Hepatocyte (in vitro differentiated cells): Measurements from ENCODE around the gene RNFT2. TPM values are rescaled to one million over a fixed set of nuclear protein-coding genes. Genes with fewer than 3 reads are reported as not detected.

Experiments
- DNase-seq: peaks from one replicate; pipeline ENCODE4 v3.0.0-alpha.2; 2016; ENCODE audit warnings: low spot score
- H2AFZ ChIP-seq: fragments of 200-600 bp; sonication (generic); 2 replicates; pipeline ENCODE4 v1.6.0; 2016; ENCODE audit warnings: antibody characterized with exemption, mild to moderate bottlenecking
- H3K27ac ChIP-seq: fragments of 200-600 bp; sonication (generic); 2 replicates; pipeline ENCODE4 v1.5.1; 2016; ENCODE audit warnings: mild to moderate bottlenecking
- H3K27me3 ChIP-seq: fragments of 200-600 bp; sonication (generic); 2 replicates; pipeline ENCODE4 v1.6.1; 2016
- H3K36me3 ChIP-seq: fragments of 200-600 bp; sonication (generic); replicated peaks from 2 replicates; pipeline ENCODE4 v1.5.1; 2016; ENCODE audit warnings: low read depth; ENCODE audit not compliant: insufficient read depth
- H3K4me1 ChIP-seq: fragments of 200-600 bp; sonication (generic); 2 replicates; pipeline ENCODE4 v1.5.1; 2016; ENCODE audit warnings: mild to moderate bottlenecking, moderate library complexity; ENCODE audit not compliant: insufficient read depth
- H3K4me2 ChIP-seq: fragments of 200-600 bp; sonication (generic); 2 replicates; pipeline ENCODE4 v1.6.0; 2016
- H3K4me3 ChIP-seq: fragments of 200-600 bp; sonication (generic); 2 replicates; pipeline ENCODE4 v1.5.1; 2016; ENCODE audit warnings: mild to moderate bottlenecking
- H3K79me2 ChIP-seq: fragments of 200-600 bp; sonication (generic); 2 replicates; pipeline ENCODE4 v1.6.0; 2017; ENCODE audit warnings: mild to moderate bottlenecking
- H3K9me2 ChIP-seq: fragments of 200-600 bp; sonication (generic); replicated peaks from 2 replicates; pipeline ENCODE4 v1.6.0; 2017; ENCODE audit warnings: mild to moderate bottlenecking; ENCODE audit not compliant: insufficient read depth
- H3K9me3 ChIP-seq: fragments of 200-600 bp; sonication (generic); 2 replicates; pipeline ENCODE4 v1.5.1; 2016; ENCODE audit warnings: low read depth, mild to moderate bottlenecking
- H4K20me1 ChIP-seq: fragments of 200-600 bp; sonication (generic); 2 replicates; pipeline ENCODE4 v1.6.0; 2016; ENCODE audit warnings: mild to moderate bottlenecking; ENCODE audit not compliant: insufficient read depth, poor library complexity, severe bottlenecking
- CTCF ChIP-seq: fragments of 200-600 bp; sonication (generic); IDR thresholded peaks from 2 replicates; pipeline ENCODE4 v1.5.1; 2016; ENCODE audit warnings: antibody characterized with exemption, mild to moderate bottlenecking; ENCODE audit not compliant: poor library complexity
- EZH2 ChIP-seq: fragments of 200-600 bp; sonication (generic); IDR thresholded peaks from 2 replicates; pipeline ENCODE4 v1.6.1; 2016; ENCODE audit warnings: antibody characterized with exemption, mild to moderate bottlenecking, borderline replicate concordance
- EZH2phosphoT487 ChIP-seq: fragments of 200-600 bp; sonication (generic); IDR thresholded peaks from one replicate; pipeline ENCODE4 v1.6.1; 2018; ENCODE audit warnings: antibody characterized with exemption, mild to moderate bottlenecking, low read depth, moderate library complexity; ENCODE audit not compliant: unreplicated experiment, severe bottlenecking
- WGBS: methylation state at CpG from one replicate; pipeline ENCODE4 v1.1.6; 2016; ENCODE audit warnings: low lambda C conversion rate; ENCODE audit errors: missing lambda C conversion rate; 5-methylcytosine and 5-hydroxymethylcytosine counted together
- polyA plus RNA-seq: library from polyadenylated mRNA; unstranded; fragments of >200 nt; fragmentation: Nextera tagmentation; extraction: Ambion mirVana; gene quantifications from 2 replicates; pipeline ENCODE4 v1.2.1, GENCODE V29; 2016
- total RNA-seq: library from RNA; depleted of rRNA; stranded (reverse); fragments of >200 nt; gene quantifications from 2 replicates; pipeline ENCODE4 v1.2.3, GENCODE V29; 2014

The RNFT2 gene
- total and polyA plus RNA-seq, 2 experiments from 2014 or later, result 1.5 to 2.9 TPM

DNA sequence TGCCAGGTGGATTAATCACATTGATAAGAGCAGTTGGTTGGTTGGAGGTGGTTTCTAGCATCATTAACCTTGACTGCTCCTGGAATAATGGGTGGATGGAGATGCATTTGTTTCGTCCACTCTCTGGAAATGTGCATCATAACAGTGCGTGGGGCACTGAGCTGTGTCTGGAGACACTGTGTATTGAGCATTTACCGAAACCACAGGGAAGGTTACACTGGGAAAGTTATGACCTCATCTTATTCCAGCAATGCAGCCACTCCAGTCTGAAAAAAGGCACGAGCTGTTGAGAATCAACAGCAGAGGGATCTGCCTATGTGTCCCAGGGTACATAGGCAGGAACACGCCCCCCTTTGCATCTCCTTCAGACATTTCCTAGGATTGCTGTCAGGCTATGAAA lies 27.2 kb downstream of the RNFT2 start:
- H3K27me3 ChIP-seq, result no peaks in the 10 kb centered on the region
- H3K4me3 ChIP-seq, result no peak overlapping the region
- DNase-seq, result no peak
- no peaks in the 10 kb centered on the region for H4K20me1 ChIP-seq
- no peaks in the 10 kb centered on the region for H3K79me2 ChIP-seq
- no peaks in the 10 kb centered on the region for H3K9me2 ChIP-seq
- H3K27ac ChIP-seq, result no peak overlapping the region
- no peak overlapping the region for H2AFZ ChIP-seq
- no peaks in the 10 kb centered on the region for H3K36me3 ChIP-seq
- H3K4me2 ChIP-seq, result no peak overlapping the region
- H3K4me1 ChIP-seq, result no peaks in the 10 kb centered on the region
- WGBS, result 91% methylated on average over 5 of the region's 5 CpGs
- TF ChIP-seq CTCF (no peak), EZH2 (no peak), EZH2phosphoT487 (no peak)
- no peaks in the 10 kb centered on the region for H3K9me3 ChIP-seq

DNA sequence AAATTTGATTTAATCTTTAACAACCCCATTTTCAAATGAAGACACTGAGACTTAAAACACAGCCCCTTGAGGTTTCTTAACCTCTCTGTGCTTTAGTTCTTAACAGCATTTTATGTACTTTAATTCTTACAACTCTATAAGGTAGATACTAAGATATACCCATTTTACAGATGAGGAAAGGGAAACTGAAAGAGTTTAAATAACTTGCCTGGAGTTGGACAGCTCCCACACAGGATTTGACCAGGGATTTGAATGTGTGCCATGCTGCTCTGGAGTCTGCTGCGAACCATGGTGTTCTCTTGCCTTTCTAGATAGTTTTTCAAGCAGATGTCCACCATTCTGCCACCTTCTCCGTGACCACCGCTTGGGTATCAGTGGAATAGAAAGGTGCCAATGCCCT lies 28.2 kb downstream of the RNFT2 start:
- Histone ChIP-seq H4K20me1 (no peaks in the 10 kb centered on the region), H2AFZ (no peak overlapping the region), H3K4me3 (no peak overlapping the region), H3K9me3 (no peaks in the 10 kb centered on the region), H3K36me3 (no peaks in the 10 kb centered on the region), H3K4me1 (no peaks in the 10 kb centered on the region), H3K27me3 (no peaks in the 10 kb centered on the region), H3K27ac (no peak overlapping the region), H3K4me2 (no peak overlapping the region), H3K9me2 (no peaks in the 10 kb centered on the region), H3K79me2 (no peaks in the 10 kb centered on the region)
- TF ChIP-seq EZH2phosphoT487 (no peak), CTCF (no peak), EZH2 (no peak)
- DNase-seq, result no peak
- WGBS, result 97% methylated on average over 3 of the region's 3 CpGs

DNA sequence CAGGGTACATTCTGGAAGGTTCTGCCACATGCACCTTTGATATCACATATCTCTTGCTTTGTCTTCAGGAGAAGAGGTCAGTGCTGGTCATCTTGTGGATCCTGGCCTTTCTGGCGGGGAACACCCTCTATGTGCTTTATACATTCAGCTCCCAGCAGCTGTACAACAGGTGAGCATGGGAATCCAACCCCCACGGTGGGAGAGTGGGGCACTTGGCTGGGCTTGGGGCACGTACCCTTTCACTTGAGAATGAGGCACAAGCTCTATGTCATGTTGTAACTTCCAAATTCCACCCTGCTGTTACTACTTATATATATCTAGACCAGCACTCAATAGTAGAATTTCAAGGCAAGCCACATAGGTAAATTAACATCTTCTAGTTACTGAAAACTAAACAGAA lies 28.6 kb downstream of the RNFT2 start:
- H3K27me3 ChIP-seq, result no peaks in the 10 kb centered on the region
- 91% methylated on average over 3 of the region's 3 CpGs for WGBS
- H3K4me3 ChIP-seq, result no peak overlapping the region
- no peaks in the 10 kb centered on the region for H4K20me1 ChIP-seq
- H3K4me1 ChIP-seq, result no peaks in the 10 kb centered on the region
- H3K9me2 ChIP-seq, result no peaks in the 10 kb centered on the region
- H3K4me2 ChIP-seq, result no peak overlapping the region
- TF ChIP-seq CTCF (no peak), EZH2 (no peak)
- H3K27ac ChIP-seq, result no peak overlapping the region
- H3K79me2 ChIP-seq, result no peaks in the 10 kb centered on the region
- H3K9me3 ChIP-seq, result no peaks in the 10 kb centered on the region
- H2AFZ ChIP-seq, result no peak overlapping the region
- DNase-seq, result no peak
- H3K36me3 ChIP-seq, result no peaks in the 10 kb centered on the region

- TF ChIP-seq CTCF, result no peak
- TF ChIP-seq EZH2phosphoT487, result no peak
- no peak for TF ChIP-seq EZH2
- WGBS, result 79% methylated on average over 8 of the region's 8 CpGs
Observed at GRCh38 chr12:116771651-116772050, 33.5 kb downstream of the RNFT2 start.

More at GRCh38 chr12:116771651-116772050, 33.5 kb downstream of the RNFT2 start:
- H3K4me1 ChIP-seq, result no peaks in the 10 kb centered on the region
- H3K27ac ChIP-seq, result no peak overlapping the region
- no peak for DNase-seq
- H3K27me3 ChIP-seq, result no peaks in the 10 kb centered on the region
- H4K20me1 ChIP-seq, result no peaks in the 10 kb centered on the region
- H3K4me2 ChIP-seq, result no peak overlapping the region
- H3K79me2 ChIP-seq, result no peaks in the 10 kb centered on the region
- no peaks in the 10 kb centered on the region for H3K9me2 ChIP-seq
- no peak overlapping the region for H2AFZ ChIP-seq
- H3K4me3 ChIP-seq, result no peak overlapping the region
- no peaks in the 10 kb centered on the region for H3K9me3 ChIP-seq
- no peaks in the 10 kb centered on the region for H3K36me3 ChIP-seq
